Loucy (cell line): ENCODE data around the gene SUGP1.

Experiments used
- H2AFZ ChIP-seq: fragments of 200-600 bp; sonication (generic); 2 replicates; pipeline ENCODE4 v1.6.0; 2016; ENCODE audit warnings: antibody characterized with exemption, mild to moderate bottlenecking, low read length, moderate library complexity
- H3F3A ChIP-seq: fragments of 200-600 bp; 2 replicates; pipeline ENCODE4 v1.6.0; 2016; ENCODE audit warnings: antibody characterized with exemption, low read depth, mild to moderate bottlenecking
- H3K27me3 ChIP-seq: fragments of 200-600 bp; sonication (generic); 2 replicates; pipeline ENCODE4 v1.6.1; 2014; ENCODE audit warnings: low read length, mild to moderate bottlenecking; ENCODE audit not compliant: insufficient read depth, poor library complexity, severe bottlenecking
- H3K36me3 ChIP-seq: fragments of 200-600 bp; sonication (generic); 2 replicates; pipeline ENCODE4 v1.6.1; 2016; ENCODE audit warnings: low read length; ENCODE audit not compliant: insufficient read depth
- H3K4me1 ChIP-seq: fragments of 200-600 bp; sonication (generic); 2 replicates; pipeline ENCODE4 v1.5.1; 2014; ENCODE audit warnings: low read length, mild to moderate bottlenecking; ENCODE audit not compliant: insufficient read depth, poor library complexity, severe bottlenecking
- H3K4me2 ChIP-seq: fragments of 200-600 bp; sonication (generic); 2 replicates; pipeline ENCODE4 v1.6.0; 2014; ENCODE audit warnings: antibody characterized with exemption, low read length, low read depth, mild to moderate bottlenecking; ENCODE audit not compliant: poor library complexity, severe bottlenecking
- H3K4me3 ChIP-seq: fragments of 200-600 bp; sonication (generic); 2 replicates; pipeline ENCODE4 v1.5.1; 2014; ENCODE audit warnings: low read length, mild to moderate bottlenecking, mixed read lengths; ENCODE audit not compliant: poor library complexity, severe bottlenecking
- H3K79me2 ChIP-seq: fragments of 200-600 bp; sonication (generic); 2 replicates; pipeline ENCODE4 v1.6.1; 2014; ENCODE audit warnings: low read length; ENCODE audit not compliant: insufficient read depth
- H3K9ac ChIP-seq: fragments of 200-600 bp; sonication (generic); 2 replicates; pipeline ENCODE4 v1.6.0; 2014; ENCODE audit warnings: mild to moderate bottlenecking, low read depth, low read length, moderate library complexity; ENCODE audit not compliant: poor library complexity, severe bottlenecking
- H3K9me2 ChIP-seq: fragments of 200-600 bp; sonication (generic); replicated peaks from 2 replicates; pipeline ENCODE4 v1.6.1; 2016; ENCODE audit warnings: low read depth, low read length, mixed read lengths
- H3K9me3 ChIP-seq: fragments of 200-600 bp; sonication (generic); 2 replicates; pipeline ENCODE4 v1.6.1; 2014; ENCODE audit warnings: mild to moderate bottlenecking, antibody characterized with exemption, low read length, low read depth; ENCODE audit not compliant: insufficient read depth
- H4K20me1 ChIP-seq: fragments of 200-600 bp; sonication (generic); 2 replicates; pipeline ENCODE4 v1.6.0; 2014; ENCODE audit warnings: antibody characterized with exemption, low read length, mild to moderate bottlenecking; ENCODE audit not compliant: insufficient read depth, poor library complexity, severe bottlenecking
- EZH2phosphoT487 ChIP-seq: fragments of 200-600 bp; IDR thresholded peaks from 2 replicates; pipeline ENCODE4 v1.6.1; 2018; ENCODE audit warnings: antibody characterized with exemption, mild to moderate bottlenecking, moderate library complexity, borderline replicate concordance
- TF ChIP-seq, protein P1 (sequence below): fragments of 200-600 bp; sonication (generic); conservative IDR thresholded peaks from 2 replicates; pipeline ENCODE4 v1.5.1; 2014; ENCODE audit warnings: mild to moderate bottlenecking, antibody characterized with exemption, low read length

Gene SUGP1

DNA sequence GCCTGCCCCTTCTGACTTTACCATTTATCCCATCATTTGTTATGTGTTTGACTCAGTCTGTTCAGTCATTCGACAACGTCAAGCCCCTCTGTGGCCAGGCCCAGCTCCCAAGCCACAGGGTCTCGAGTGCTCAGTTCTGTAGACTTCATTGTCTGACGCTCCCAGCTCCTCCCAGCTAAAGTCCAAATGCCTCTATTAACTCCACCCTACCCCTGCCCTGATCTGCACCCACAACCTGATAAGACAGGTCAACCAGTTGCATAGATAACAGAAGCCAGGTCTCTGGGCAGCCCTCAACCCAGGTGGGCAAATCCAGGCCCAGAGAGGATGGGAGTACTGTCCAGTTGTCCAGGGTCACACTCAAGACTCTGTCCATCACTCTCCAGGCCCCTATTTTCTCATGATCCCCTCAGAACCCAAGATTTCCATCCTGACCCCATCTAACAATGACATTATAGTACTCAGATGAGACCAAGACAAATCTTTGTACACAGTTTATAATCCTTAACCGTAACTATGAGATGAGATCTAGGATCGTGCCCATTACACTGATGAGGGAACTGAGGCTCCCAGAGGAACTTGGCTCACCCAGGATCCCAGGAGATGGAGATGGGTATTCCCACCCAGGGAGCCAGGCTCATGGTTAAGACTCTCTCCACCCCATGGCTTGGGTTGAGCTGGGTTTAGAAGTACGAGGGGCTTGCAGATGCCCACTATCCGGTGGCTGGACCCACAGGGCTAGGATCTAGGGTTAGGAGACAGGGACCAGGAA lies 48.3 kb downstream of the SUGP1 start:
- Histone ChIP-seq H3K9me2 (no peaks in the 10 kb centered on the region), H3K79me2 (no peaks in the 10 kb centered on the region), H3K36me3 (peaks cover 16% of the 10 kb centered on the region; the same call in 1 of the 2 replicates), H3K4me1 (no peaks in the 10 kb centered on the region), H3K4me3 (no peak overlapping the region), H2AFZ (no peak overlapping the region), H3K4me2 (no peak overlapping the region), H3K9ac (no peak overlapping the region), H3F3A (no peaks in the 10 kb centered on the region), H3K9me3 (no peaks in the 10 kb centered on the region), H3K27me3 (no peaks in the 10 kb centered on the region), H4K20me1 (no peaks in the 10 kb centered on the region)
- TF ChIP-seq, protein P1, sequence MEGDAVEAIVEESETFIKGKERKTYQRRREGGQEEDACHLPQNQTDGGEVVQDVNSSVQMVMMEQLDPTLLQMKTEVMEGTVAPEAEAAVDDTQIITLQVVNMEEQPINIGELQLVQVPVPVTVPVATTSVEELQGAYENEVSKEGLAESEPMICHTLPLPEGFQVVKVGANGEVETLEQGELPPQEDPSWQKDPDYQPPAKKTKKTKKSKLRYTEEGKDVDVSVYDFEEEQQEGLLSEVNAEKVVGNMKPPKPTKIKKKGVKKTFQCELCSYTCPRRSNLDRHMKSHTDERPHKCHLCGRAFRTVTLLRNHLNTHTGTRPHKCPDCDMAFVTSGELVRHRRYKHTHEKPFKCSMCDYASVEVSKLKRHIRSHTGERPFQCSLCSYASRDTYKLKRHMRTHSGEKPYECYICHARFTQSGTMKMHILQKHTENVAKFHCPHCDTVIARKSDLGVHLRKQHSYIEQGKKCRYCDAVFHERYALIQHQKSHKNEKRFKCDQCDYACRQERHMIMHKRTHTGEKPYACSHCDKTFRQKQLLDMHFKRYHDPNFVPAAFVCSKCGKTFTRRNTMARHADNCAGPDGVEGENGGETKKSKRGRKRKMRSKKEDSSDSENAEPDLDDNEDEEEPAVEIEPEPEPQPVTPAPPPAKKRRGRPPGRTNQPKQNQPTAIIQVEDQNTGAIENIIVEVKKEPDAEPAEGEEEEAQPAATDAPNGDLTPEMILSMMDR = no peak
- no peak for TF ChIP-seq EZH2phosphoT487

DNA sequence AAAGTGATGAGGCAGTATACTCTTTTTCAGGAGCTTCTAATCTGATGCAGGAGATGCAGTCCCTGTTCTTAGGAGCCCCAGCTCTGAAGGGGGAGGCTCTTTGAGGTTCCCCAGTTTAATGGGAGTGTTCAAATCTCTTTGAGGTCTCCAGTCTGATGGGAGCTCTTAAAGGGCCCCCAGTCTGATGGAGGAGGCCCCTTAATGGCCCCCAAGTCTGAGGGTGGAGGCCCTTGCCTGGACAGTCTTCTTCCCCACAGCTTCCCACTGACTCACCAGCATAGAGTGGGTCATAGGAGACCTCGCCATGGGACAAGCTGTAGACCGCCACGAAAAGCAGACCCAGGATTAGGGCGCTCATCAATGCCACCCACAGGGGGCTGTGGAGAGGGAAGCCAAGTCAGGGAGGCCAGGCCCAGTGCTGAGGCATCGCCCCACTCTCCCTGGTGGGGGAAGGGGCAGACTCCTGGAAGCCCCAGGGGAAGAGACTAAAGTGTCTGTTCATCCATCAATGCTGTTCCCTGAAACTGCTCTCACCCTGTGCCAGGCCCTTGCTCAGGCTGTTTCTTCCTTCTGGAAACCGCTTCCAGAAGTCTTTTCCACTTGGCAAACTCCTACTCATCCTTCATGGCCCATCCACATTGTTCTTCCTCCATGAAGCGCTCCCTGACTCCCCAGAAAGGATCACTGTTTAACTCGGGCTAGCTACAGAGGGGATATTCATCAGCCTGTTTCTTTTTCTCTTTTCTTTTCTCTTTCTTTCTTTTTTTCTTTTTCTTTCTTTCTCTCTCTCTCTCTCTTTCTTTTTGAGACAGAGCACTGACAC lies 49.3 kb downstream of the SUGP1 start:
- no peak overlapping the region for H2AFZ ChIP-seq
- no peak overlapping the region for H3K4me3 ChIP-seq
- H3K36me3 ChIP-seq = peaks cover 6% of the 10 kb centered on the region; the same call in 1 of the 2 replicates
- TF ChIP-seq, protein P1 = no peak
- no peak for TF ChIP-seq EZH2phosphoT487
- H3K9ac ChIP-seq = no peak overlapping the region
- no peak overlapping the region for H3K4me2 ChIP-seq
- no peaks in the 10 kb centered on the region for H4K20me1 ChIP-seq
- H3K79me2 ChIP-seq = no peaks in the 10 kb centered on the region
- no peaks in the 10 kb centered on the region for H3K4me1 ChIP-seq
- no peaks in the 10 kb centered on the region for H3K9me2 ChIP-seq
- H3K27me3 ChIP-seq = no peaks in the 10 kb centered on the region
- H3F3A ChIP-seq = no peaks in the 10 kb centered on the region
- H3K9me3 ChIP-seq = no peaks in the 10 kb centered on the region

DNA sequence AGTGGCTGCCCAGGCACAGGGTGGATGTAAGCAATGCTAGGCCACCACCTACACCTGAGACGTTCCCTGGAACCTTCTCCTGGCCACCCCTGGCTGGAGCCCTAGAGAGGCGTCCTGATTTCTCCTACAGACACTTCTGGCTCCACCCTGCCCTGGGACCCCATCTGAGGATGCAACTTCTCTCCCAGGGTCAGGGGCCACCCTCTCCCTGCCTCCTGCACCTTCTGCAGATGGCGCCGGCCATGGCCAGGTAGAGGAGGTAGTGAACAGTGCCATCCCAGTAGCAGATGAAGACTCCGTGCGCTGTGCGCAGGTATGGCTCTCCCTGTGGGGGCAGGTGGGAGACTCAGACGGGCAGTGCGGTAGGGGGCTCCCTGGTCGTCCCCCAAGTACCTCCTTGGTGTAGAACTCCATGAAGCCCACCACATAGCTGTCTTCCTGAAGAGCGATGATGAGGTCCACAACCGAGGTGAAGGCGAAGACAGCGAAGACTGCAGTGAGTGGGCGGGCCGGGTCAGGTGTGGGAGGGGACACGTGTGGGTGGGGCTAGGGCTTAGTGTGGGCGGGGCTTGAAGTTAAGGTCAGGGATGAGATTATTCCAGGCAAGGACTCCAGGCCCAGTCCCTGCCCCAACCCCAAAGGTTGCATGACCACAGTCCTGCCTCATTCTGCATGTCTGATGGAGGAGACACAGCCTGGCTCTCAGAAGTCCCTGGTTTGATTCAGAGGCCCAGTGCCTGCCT lies 50.2 kb downstream of the SUGP1 start:
- Histone ChIP-seq H3K4me2 (no peak overlapping the region), H3F3A (no peaks in the 10 kb centered on the region), H3K4me3 (no peak overlapping the region), H2AFZ (no peak overlapping the region), H3K36me3 (no peaks in the 10 kb centered on the region), H3K9me3 (no peaks in the 10 kb centered on the region), H4K20me1 (no peaks in the 10 kb centered on the region), H3K27me3 (no peaks in the 10 kb centered on the region), H3K9ac (no peak overlapping the region), H3K4me1 (no peaks in the 10 kb centered on the region), H3K79me2 (no peaks in the 10 kb centered on the region), H3K9me2 (no peaks in the 10 kb centered on the region)
- TF ChIP-seq, protein P1 = no peak
- TF ChIP-seq EZH2phosphoT487 = no peak
